T-helper 2 cell treated with Interferon-gamma antibody and Interleukin-4, amounts not matched to agents 100 ng/mL and 5 ng/mL, for 36 hours (primary cell): ENCODE results near the gene CMC1. TPM values are rescaled to one million over a fixed set of nuclear protein-coding genes. Genes with fewer than 3 reads are reported as not detected.

ENCODE experiments used
- intact Hi-C: fragments of 100-400 bp; cut with micrococcal nuclease; formaldehyde crosslinking; loops from one replicate; pipeline ENCODE4 v1.15.1; 2023
- total RNA-seq: library from RNA; stranded (reverse); gene quantifications from 2 replicates; pipeline ENCODE4 v1.2.3, GENCODE V29; 2022

The CMC1 gene
- total RNA-seq, 1 donor from 2014 or later: 20.2 TPM

GRCh38 chr3:28295898-28296490 lies 54.6 kb downstream of the CMC1 start:
- intact Hi-C loops: no loop called here

DNA sequence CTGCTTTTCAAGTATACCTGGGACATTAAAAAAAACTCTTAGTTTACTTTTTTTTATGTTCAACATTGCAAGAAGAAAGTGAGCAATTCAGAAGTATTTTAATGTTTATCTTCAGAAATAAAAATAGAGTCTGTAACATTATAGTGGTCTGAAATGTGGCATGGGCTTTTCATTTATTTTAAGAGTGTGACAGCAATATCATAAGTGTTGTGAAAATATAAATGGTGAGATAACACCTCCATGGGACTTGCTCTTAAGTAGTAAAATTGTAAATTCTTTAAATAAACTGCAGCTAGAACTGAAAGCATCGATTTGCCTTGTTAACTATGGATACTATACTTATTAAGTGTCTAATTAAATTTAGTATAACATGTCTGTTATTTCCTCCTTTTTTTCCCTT lies 58.3 kb downstream of the CMC1 start:
- intact Hi-C loops: no loop called here

DNA sequence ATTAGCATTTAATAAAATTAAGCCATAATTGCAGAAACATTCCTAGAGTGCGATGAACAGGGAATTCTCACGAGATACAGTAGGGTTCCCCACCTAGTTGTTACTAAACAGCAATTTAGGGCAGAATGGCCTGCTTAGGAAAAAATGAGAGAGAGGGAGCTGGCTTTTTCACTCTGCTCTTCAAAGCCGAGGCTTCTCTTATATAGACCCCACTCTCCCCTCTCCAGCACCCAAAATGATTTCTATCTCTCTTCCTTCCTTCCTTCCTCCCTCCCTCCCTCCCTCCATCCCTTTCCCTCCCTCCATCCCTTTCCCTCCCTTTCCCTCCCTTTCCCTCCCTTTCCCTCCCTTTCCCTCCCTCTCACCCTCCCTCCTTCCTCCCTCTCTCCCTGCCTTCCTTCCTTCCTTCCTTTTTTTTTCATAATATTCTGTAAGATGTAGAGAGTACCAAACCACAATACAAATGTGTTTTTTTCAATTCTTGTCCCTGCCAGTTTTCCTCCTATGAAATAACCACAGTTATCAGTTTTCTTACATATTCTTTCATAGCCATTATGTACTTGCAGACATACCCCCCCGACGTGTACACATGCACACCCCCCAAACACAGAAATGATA lies 59.0 kb downstream of the CMC1 start:
- intact Hi-C loops: no loop called here

GRCh38 chr3:28301688-28302087 lies 60.3 kb downstream of the CMC1 start:
- intact Hi-C loops: no loop called here

DNA sequence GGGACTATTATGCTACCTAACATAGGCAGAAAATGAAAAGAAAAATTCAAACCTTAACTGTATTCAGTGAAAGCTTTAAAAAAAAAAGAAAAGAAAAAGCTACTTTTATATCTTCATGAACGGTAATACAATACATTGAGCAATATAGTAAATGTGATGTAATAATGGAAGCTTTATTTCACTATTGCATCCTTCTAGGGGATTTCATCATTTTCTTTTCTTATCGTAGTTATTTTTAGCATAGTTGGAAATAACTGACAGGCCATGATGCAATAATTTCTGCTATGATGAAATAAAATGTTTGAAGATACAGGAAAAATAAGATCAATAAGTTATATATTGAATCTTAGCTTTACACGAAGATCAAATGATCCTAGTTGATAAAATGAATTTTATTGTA lies 66.8 kb downstream of the CMC1 start:
- intact Hi-C loops: no loop called here

DNA sequence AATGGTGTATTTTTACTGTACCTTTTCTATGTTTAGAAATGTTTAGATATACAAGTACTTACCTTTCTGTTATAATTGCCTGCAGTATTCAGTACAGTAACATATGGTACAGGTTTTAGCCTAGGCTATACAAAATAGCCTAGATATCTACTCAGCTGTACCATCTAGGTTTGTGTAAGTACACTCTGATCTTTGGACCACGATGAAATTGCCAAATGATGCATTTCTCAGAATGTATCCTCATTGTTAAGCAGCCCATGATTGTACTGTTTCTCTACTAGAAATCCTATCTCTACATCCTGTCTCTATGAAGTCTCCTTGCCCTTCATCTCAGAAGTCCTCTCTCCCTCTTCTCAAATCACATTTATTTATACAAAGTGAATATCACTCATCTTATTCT lies 74.3 kb downstream of the CMC1 start:
- intact Hi-C loops: no loop called here

- intact Hi-C loops: no loop called here
Measured at GRCh38 chr3:28316226-28316625, 74.8 kb downstream of the CMC1 start.

DNA sequence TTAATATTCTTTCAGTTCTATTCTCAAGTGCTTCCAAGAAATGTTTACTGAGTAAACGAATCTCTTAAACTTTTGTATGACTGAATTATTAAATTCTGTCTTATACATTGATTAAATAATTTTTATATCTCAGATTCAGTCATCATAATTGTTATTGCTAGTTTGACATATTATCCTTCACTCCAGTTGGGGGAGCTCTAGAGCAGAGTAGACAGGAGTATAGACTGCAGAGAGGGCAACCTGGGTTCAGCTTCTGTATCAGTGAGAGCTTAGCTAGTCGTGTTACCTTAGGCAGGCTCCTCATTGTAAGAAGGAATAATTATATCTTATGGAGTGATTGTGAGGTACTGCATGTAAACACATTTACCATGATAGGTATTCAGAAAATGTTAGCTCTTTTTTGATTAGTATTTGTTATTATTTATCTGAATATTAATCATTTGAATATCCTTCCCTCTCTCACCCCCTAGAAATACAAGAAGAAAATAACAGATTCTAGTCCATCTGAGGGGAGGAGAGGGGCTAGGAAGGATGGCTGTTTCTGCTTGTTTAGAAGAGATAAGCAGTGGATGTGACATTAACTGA lies 76.1 kb downstream of the CMC1 start:
- intact Hi-C loops: loop anchor here (1.0 kb wide), 1 partner anchor 9 kb away; no protein-coding TSS in a partner anchor

- intact Hi-C loops: loop anchor here (10.0 kb wide), 2 partner anchors 416 to 1186 kb away; no protein-coding TSS in a partner anchor
Measured at GRCh38 chr3:28320981-28321380, 79.6 kb downstream of the CMC1 start.

DNA sequence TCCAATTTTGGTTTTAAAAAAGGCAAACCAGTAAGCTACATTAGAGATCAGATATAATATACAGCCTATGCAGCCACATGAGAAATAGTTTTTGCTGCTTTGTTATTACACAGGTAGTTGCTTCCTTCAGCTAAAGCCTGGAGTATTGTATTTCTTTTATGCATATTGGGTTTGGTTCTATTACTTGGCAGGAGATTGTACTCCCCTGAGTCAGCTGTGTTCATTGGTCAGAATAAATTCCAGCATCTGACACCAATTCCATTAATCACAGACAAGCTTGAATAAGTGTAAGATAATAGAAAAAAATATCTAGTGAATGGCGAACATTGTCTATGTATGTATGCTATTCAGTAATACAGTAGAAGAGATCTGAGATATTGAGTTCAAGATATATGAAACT lies 81.0 kb downstream of the CMC1 start:
- intact Hi-C loops: loop anchor here (10.0 kb wide), 2 partner anchors 418 to 1188 kb away; no protein-coding TSS in a partner anchor

GRCh38 chr3:28326458-28326926 lies 85.1 kb downstream of the CMC1 start:
- intact Hi-C loops: loop anchor here (1.0 to 10.0 kb wide), 8 partner anchors 9 to 1192 kb away; partner anchors contain the start of genes AZI2, CMC1, EOMES and SLC4A7

DNA sequence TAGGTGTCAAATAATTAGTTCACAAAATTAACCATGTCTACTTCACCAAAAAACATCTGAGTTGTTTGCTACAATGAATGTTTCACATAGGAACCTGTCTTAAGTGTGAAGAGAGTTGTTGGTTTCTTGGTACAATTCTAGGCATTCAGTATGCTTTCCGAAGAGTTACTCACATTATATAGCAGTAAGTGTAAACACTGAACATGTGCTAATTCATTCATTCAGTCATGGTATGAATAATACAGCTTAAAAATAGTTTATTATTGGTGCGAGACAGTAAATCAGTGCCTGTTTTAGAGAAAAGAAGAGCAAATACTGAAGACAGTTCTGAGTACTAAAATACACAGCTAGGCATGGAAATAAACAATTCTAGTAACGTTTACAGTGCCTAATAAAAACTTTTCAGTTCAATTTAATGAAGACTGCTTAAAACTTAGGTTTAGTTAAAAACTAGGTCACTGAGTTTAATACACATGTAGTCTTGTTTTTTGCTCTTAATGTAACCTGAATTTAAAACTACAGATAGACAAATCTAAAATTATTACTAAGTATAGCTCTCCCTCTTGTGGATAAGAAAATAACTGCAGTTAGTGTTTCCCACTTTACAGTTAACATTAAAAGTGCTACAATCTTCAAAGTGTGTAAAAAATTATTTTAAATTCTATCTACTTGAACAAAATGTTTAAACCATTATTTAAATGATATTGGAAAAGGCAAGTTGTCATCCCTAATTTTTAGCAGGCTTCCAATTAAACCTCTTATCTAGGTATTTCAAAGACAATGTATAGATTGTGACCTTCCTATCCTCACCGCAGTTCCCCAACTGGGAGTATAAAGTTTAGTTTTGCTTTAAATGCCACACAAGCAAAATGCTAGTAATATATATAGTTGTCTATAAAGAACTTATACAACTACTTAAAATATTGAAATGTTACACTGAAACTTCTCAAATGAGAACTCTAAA lies 87.1 kb downstream of the CMC1 start:
- intact Hi-C loops: loop anchor here (1.0 to 10.0 kb wide), 6 partner anchors 86 to 1194 kb away; partner anchors contain the start of genes CMC1 and SLC4A7

DNA sequence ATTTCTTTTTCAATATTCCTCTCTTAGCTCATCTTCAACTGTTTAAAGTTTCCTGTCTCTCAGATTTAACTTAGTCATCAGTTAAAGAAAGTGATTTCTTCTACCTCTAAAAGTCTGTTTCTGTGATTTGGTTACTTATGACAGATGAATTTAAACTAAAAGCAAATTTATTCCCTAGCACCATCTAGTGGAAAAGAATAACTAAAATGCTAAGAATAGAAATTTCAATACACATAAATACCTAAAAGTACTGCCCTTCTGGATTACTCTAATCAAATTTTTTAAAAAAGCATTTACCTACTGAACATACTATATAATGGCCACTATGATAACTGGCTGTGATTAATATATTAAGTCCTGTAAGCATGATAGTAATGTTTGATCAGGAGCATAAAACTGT lies 93.1 kb downstream of the CMC1 start:
- intact Hi-C loops: no loop called here

DNA sequence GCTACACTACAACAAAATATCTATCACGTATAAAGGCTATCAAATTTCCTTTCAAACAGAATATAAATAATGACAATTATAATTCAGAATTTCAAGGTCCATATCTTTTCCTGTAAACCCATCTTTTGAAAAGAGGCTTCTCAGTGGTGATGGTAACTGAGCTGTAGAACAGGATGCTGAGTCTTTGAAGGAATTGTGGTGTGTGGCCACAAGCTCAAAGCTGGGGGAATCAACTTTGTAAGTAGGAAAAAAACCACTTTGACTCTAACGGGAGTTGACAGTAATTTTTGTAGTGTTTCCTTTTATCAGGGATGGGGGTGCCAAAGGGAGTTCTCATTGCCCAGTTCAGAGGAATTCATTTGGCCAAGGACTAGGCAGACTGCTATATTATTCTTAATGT lies 93.8 kb downstream of the CMC1 start:
- intact Hi-C loops: no loop called here

DNA sequence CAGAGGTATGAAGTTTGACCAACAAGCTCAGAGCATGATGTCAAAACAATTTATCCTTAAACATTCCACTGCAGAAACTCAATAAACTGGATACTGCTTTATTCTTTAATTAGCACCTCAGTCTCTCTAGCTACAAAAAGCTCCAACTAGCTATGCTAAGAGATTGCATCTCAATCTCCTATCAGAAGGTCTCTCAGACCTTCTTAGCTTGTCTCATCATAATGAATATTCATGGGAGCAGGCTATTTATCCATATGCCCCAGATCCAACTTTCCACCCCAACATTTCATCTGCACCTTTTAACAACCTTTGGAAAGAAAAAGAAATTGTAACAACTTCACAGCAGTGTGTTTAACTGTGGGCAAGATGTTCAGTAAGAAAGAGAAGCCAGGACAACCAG lies 95.8 kb downstream of the CMC1 start:
- intact Hi-C loops: no loop called here

- intact Hi-C loops: no loop called here
Measured at GRCh38 chr3:28343144-28343543, 101.7 kb downstream of the CMC1 start.

DNA sequence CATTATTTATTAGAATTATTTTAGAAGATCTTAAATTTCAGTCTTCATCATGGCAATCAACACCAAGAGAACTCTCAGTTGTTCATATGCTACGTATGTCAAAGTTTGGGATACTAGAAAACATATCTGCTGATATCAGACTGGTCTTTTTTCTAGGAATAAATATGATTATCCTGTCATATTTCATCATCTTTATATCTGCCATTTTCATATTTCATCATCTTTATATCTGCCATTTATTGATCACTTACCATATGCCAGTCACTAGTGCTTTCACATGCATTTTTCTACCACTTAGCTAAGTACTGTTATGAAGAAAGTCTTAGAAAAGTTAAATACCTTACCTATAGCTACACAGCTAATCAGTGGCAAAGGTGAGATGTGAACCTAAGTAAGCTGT lies 104.3 kb downstream of the CMC1 start:
- intact Hi-C loops: loop anchor here (5.0 kb wide), 1 partner anchor 713 kb away; no protein-coding TSS in a partner anchor

DNA sequence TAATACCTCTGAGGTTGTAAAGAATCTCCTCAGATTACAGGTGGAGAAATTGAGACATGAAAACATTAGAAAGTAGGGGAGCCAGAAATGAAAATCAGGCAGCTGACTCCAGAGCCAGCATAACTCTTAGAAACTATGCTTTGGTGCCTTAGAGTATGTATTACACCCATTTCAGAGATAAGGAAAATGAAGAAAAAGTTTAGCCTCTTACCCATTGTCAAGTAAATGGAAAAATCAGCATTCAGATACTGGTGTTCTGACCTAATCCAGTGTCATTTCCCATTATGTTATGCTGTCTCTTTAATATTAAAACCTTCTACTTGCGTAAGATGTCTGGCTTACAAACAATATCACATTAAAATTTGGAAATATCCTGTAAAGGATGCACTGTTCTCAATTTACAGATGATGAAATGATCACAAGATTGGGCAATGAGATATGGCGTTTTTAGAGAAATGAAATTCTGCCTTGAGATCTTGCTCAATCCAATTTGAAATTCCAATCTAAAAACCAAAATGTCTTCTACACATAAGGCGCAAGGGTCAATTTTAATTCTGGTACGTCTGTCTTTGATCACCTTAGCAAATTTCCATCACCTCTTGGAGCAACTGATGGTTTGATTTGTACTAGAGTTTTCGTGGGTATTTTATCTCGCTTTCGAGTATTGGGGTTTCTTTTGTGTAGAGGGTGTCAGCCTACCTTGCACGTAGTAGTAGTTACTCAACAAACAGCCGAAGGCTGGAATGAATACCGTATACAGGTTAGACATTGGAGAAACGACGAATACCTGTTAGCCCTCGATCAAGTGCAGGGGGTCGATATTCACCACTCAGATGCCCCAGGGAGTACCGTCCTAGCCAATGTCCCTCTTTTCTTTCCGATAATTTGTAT lies 106.2 kb downstream of the CMC1 start:
- intact Hi-C loops: loop anchor here (1.0 to 5.0 kb wide), 5 partner anchors 21 to 979 kb away; partner anchors contain the start of gene NEK10

DNA sequence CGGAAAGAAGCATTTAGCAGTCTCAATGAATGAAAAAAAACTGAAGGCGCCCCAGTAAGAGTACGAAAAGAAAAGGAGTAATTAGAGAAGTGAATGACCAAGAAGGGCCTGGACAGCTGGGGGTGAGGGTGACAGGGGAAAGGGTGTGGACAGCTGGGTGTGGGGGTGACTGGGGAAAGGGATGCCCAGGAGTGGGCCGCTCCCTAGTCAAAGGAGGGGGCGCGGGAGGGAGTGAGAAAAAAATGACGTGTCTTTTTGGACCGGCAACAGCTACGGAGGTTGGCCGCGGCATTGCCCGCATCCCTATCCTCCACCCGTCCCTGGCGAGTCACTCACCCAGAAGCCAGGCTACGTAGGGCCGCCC lies 106.8 kb downstream of the CMC1 start:
- intact Hi-C loops: loop anchor here (1.0 to 5.0 kb wide), 5 partner anchors 22 to 979 kb away; partner anchors contain the start of gene NEK10
